T-helper 22 cell (primary cell): ENCODE measurements around the gene PNPLA2.

Experiments
- DNase-seq: peaks from one replicate; pipeline ENCODE4 v3.0.0-alpha.2; 2020; ENCODE audit warnings: low read depth

The PNPLA2 gene

GRCh38 chr11:818396-819128 is at the start of gene PNPLA2:
TSS of gene PNPLA2 (plus strand) at chr11:818914. CDS start at chr11:819719, 805 bp downstream.
- no peak for DNase-seq

GRCh38 chr11:769887-770641 is 48.6 kb upstream of the PNPLA2 start:
- no peak for DNase-seq

GRCh38 chr11:770642-771616 is 47.8 kb upstream of the PNPLA2 start:
- DNase-seq, result no peak

GRCh38 chr11:771617-772204 is 47.0 kb upstream of the PNPLA2 start:
- no peak for DNase-seq

GRCh38 chr11:772429-773390 is 46.0 kb upstream of the PNPLA2 start:
- DNase-seq, result no peak

GRCh38 chr11:773425-773824 is 45.3 kb upstream of the PNPLA2 start:
- DNase-seq, result no peak

GRCh38 chr11:773830-774229 is 44.9 kb upstream of the PNPLA2 start:
- no peak for DNase-seq

GRCh38 chr11:774873-775592 is 43.7 kb upstream of the PNPLA2 start:
- DNase-seq, result no peak

- no peak for DNase-seq
Observed at GRCh38 chr11:776263-776560, 42.5 kb upstream of the PNPLA2 start.

GRCh38 chr11:776561-777287 is 42.0 kb upstream of the PNPLA2 start:
- DNase-seq, result no peak

GRCh38 chr11:777288-778255 is 41.1 kb upstream of the PNPLA2 start, which contains the start of gene GATD1:
TSS of gene GATD1 (minus strand) at chr11:777487. CDS start at chr11:777462, 25 bp downstream.
- peak; percentile 85 for DNase-seq

- no peak for DNase-seq
Observed at GRCh38 chr11:778976-779954, 39.4 kb upstream of the PNPLA2 start.

GRCh38 chr11:779955-780532 is 38.7 kb upstream of the PNPLA2 start:
- no peak for DNase-seq

- no peak for DNase-seq
Observed at GRCh38 chr11:782264-783174, 36.2 kb upstream of the PNPLA2 start.

- no peak for DNase-seq
Observed at GRCh38 chr11:783581-784015, 35.1 kb upstream of the PNPLA2 start.
